Inflammatory macrophage (primary cell): ENCODE results near the gene MGME1.

Source experiments
- DNase-seq, 2 donors: peaks; one replicate each; pipeline ENCODE4 v3.0.0-alpha.2; 2020 to 2022

Gene MGME1

GRCh38 chr20:17960927-17961586, 7.8 kb upstream of the MGME1 start:
- peak; percentile 33 to 61 for DNase-seq

- peak in 1 of 2 donors; percentile 26 for DNase-seq
Measured at GRCh38 chr20:17961587-17961940, 7.3 kb upstream of the MGME1 start.

- DNase-seq = no peak
Measured at GRCh38 chr20:17963114-17963897, 5.5 kb upstream of the MGME1 start.

GRCh38 chr20:17964073-17964472, 4.7 kb upstream of the MGME1 start:
- DNase-seq = no peak

- DNase-seq = no peak
Measured at GRCh38 chr20:17964632-17965031, 4.2 kb upstream of the MGME1 start.

- DNase-seq = peak; percentile 51 to 67
Measured at GRCh38 chr20:17965042-17965697, 3.6 kb upstream of the MGME1 start.

GRCh38 chr20:17966432-17967310, 2.1 kb upstream of the MGME1 start:
- DNase-seq = peak; percentile 35 to 56

GRCh38 chr20:17967521-17968365, 1.1 kb upstream of the MGME1 start:
- peak; percentile 34 to 72 for DNase-seq

- peak; percentile 47 to 52 for DNase-seq
Measured at GRCh38 chr20:17969278-17969883, 563 bp downstream of the MGME1 start.

- peak; percentile 75 to 93 for DNase-seq
Measured at GRCh38 chr20:17969884-17970409, 1.1 kb downstream of the MGME1 start.

GRCh38 chr20:17971300-17972013, 2.6 kb downstream of the MGME1 start:
- no peak for DNase-seq

GRCh38 chr20:17972121-17972520, 3.3 kb downstream of the MGME1 start:
- DNase-seq = no peak

- DNase-seq = no peak
Measured at GRCh38 chr20:17976305-17976704, 7.5 kb downstream of the MGME1 start.

- peak; percentile 18 to 26 for DNase-seq
Measured at GRCh38 chr20:17985388-17986018, 16.7 kb downstream of the MGME1 start.

- DNase-seq = no peak
Measured at GRCh38 chr20:17987988-17988387, 19.2 kb downstream of the MGME1 start.

- no peak for DNase-seq
Measured at GRCh38 chr20:17990278-17990972, 21.6 kb downstream of the MGME1 start.

- no peak for DNase-seq
Measured at GRCh38 chr20:17992224-17992637, 23.4 kb downstream of the MGME1 start.

GRCh38 chr20:17992847-17993513, 24.2 kb downstream of the MGME1 start:
- DNase-seq = no peak

GRCh38 chr20:17993546-17993945, 24.7 kb downstream of the MGME1 start:
- DNase-seq = no peak
